ENCODE data around the gene PANX2. TPM values are rescaled to one million over a fixed set of nuclear protein-coding genes. Genes with fewer than 3 reads are reported as not detected.

Gene PANX2
- total RNA-seq, 8 experiments from 2014 or later = 0.97 to 4.7 (median 1.9) TPM

DNA sequence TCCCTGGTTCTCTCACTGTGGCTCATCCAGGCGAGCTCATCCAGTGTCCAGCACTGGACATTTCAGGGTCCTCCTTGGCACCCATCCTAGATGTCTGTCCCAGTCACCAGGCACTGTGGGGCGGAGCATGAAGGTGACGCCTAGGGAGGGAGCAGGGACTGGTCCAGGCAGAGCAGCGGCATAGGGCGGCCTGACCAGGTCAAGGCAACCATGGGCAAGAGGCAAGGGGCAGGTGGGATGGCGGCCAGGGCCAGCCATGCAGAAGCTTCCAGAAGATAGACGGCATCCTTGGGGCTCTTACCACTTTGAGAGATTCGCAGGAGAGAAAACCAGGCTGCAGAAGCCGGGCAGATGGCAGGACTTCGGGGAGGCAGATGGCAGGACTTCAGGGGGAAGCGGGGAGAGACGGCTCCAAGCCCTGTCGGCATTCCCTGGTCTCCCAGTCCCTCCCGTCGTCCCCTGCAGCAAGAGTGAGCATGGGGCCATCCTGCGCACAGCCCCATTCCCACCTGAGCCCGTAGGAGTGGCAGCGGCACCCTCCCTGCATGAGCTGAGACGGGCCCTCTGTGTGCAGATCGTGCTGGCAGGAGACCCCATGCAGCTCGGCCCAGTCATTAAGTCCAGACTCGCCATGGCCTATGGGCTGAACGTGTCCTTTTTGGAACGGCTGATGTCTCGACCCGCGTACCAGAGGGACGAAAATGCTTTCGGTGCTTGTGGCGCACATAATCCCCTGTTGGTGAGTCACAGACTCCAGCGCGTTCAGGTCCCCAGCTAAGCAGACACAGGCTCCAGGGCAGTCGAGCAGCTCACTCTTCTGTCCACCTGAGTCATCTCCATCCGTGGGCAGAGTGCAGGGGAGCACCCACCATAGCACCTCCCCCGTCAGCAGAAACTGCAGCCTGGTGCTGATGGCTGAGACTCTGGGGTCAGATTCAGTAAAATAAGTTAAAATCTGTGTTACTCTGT, 20.1 kb upstream of the PANX2 start:
- H3K4me3 ChIP-seq = no peak overlapping the region
- peaks cover 25 to 26% of the 10 kb centered on the region in 2 donors for H3K4me1 ChIP-seq (replicated peaks in 1 of 2)
- no peak overlapping the region for H3K27ac ChIP-seq
- peak in 3 of 8 experiments; percentile 34 to 43 (median 39) for ATAC-seq (replicated peaks in 6 of 8)
- WGBS, 10 experiments = 53 to 100% (median 78%) methylated on average over 1 to 12 of the region's 35 CpGs; no CpG with 5 or more reads in 3 of the 10 experiments
- in situ Hi-C loops (cut with MboI; ENCODE audit: low pct_unique_long_range_greater_than_20kb in 2 of 9, low sequenced_read_pairs in 9 of 9, unreplicated experiment in 9 of 9) = no loop called here

DNA sequence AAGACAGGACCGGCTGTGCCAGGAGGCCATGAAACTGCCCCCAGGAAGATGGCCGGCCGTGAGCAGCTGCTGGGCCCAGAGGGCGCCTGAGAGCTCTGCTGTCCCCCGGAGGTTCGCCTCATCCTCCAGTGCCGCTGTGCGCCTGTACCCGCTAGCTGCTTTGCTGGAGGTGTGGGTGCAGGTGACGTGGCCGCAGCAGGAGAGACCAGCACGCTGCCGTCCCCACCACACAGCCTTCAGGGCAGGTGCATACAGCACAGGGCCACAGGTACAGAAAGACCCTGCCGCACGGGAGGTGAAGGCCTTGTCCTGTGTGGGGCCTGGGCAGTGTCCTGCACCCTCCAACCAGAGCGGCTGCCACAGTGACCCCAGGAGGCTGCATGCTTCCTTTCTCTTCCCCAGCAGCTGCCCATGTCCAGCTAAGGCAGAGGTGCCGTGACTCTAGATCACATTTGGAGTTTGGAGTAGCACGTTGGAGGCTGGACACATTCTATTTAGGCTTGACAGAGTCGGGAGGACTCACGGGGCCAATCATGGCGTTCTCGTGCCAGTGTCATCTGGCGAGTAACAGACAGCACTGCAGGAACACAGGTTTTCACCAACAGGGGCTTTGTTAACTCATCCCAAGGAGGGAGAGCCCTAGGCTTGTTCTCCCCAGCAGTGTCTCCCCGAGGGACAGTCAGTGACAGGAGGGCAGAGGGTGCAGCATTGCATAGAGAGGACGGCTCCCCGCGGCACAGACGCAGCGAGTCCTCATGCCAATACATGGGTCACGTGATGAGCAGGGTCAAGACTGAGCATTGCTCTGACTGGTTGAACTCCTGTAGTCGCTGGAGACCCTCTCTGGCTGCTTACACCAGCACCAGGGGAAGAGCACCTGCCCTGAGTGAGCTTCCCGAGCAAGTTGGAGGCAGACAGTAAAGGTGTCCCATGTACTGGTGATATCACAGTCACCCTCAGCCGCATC, 18.7 kb upstream of the PANX2 start:
- no peak overlapping the region for H3K27ac ChIP-seq
- H3K4me3 ChIP-seq = no peak overlapping the region
- 49 to 100% (median 86%) methylated on average over 1 to 12 of the region's 33 CpGs; no CpG with 5 or more reads in 3 of the 10 experiments for whole genome bisulfite sequencing, 10 experiments
- H3K4me1 ChIP-seq (replicated peaks in 1 of 2) = peaks cover 11 to 12% of the 10 kb centered on the region in 2 donors
- in situ Hi-C loops (cut with MboI; ENCODE audit: low pct_unique_long_range_greater_than_20kb in 2 of 9, low sequenced_read_pairs in 9 of 9, unreplicated experiment in 9 of 9) = no loop called here
- no peak for ATAC-seq (replicated peaks in 6 of 8)

DNA sequence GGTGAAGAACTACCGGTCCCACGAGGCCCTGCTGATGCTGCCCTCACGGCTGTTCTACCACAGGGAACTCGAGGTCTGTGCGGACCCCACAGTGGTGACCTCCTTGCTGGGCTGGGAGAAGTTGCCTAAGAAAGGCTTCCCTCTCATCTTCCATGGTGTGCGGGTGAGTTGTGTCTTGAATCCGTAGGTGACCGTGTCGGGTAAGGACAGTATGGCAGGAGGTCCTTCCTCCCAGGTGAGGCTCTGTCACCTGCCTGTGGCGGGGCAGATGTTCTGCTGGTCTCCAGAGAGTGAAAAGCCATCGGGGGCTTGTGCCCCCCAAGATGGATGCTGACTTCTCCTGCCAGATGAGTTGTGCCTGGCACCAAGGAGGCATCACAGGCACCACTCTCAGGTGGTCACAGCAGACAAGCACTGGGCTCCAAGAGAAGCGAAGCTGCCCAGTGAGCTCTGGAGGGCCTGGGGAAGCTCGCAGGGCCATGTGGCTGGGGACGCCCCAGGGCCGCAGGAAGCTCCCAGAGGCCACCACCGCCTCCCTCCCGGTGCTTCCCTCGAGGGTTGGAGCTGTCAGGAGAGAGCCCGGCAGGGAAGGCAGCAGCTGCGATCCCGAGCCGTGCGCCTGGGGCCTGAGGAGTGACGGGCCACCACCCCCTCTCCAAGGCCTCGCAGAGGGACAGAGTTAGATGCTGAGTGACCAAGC, 17.3 kb upstream of the PANX2 start:
- no peak for ATAC-seq (replicated peaks in 6 of 8)
- peaks cover 9 to 11% of the 10 kb centered on the region in 2 donors for H3K4me1 ChIP-seq (replicated peaks in 1 of 2)
- no peak overlapping the region for H3K27ac ChIP-seq
- WGBS, 10 experiments = 80 to 100% (median 87%) methylated on average over 1 to 13 of the region's 25 CpGs; no CpG with 5 or more reads in 5 of the 10 experiments
- in situ Hi-C loops (cut with MboI; ENCODE audit: low pct_unique_long_range_greater_than_20kb in 2 of 9, low sequenced_read_pairs in 9 of 9, unreplicated experiment in 9 of 9) = no loop called here
- no peak overlapping the region for H3K4me3 ChIP-seq

DNA sequence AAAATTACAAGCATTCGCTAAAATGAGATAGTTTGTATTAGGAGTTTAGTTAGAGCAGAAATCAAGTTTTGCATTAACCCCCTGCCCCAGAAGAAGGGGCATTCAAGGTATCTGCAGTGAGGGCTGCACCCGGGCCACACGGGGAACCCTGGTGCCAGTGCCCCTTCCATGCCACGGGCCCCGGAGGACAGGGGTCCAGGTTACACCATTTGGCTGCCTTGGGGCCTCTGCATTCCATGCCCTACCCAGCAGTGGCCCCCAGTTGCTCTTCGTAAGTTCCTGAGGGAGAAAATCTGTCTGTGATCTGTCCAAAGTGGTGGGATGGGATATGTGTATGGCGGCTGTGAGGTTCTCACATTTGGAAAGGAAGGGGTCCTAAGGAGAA, 16.8 kb upstream of the PANX2 start:
- Histone ChIP-seq H3K4me1 (replicated peaks in 1 of 2) (peaks cover 6 to 10% of the 10 kb centered on the region in 2 donors), H3K27ac (no peak overlapping the region), H3K4me3 (no peak overlapping the region)
- WGBS, 10 experiments = 63 to 94% (median 78%) methylated on average over 1 to 5 of the region's 7 CpGs; no CpG with 5 or more reads in 4 of the 10 experiments
- no peak for ATAC-seq (replicated peaks in 6 of 8)
- in situ Hi-C loops (cut with MboI; ENCODE audit: low pct_unique_long_range_greater_than_20kb in 2 of 9, low sequenced_read_pairs in 9 of 9, unreplicated experiment in 9 of 9) = no loop called here

DNA sequence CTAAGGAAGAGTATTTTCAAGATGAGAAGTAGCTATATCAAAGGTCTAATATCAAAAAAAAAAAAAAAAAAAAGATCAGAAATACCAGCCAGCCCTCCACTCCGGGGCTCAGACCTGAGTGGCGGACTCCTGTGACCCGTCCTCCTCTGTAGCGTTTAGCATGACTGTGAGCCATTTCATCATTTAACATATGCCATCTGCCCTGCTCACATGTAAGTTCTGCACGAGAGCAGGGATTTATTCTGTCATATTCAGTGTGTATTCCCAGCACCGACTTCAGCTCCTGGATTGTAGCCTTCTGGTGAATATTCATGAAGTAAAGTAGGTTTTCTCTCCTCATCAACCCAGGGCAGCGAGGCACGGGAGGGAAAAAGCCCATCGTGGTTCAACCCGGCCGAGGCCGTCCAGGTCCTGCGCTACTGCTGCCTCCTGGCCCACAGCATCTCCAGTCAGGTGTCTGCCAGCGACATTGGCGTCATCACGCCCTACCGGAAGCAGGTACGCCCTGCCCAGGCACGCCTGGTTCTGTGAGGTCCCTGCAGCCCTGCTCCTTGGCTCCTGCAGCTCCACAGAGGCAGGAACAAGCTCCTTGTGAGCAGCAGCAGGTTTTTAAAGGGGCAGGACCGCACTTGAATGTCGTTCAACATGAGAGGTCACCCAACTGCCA, 12.7 kb upstream of the PANX2 start:
- H3K4me1 ChIP-seq (replicated peaks in 1 of 2) = peaks cover 6 to 10% of the 10 kb centered on the region in 2 donors
- no peak overlapping the region for H3K27ac ChIP-seq
- ATAC-seq (replicated peaks in 6 of 8) = peak in 6 of 8 experiments; percentile 63 to 95 (median 84)
- 31 to 80% (median 52%) methylated on average over 1 to 18 of the region's 21 CpGs for WGBS, 10 experiments
- in situ Hi-C loops (cut with MboI; ENCODE audit: low pct_unique_long_range_greater_than_20kb in 2 of 9, low sequenced_read_pairs in 9 of 9, unreplicated experiment in 9 of 9) = no loop called here
- no peak overlapping the region for H3K4me3 ChIP-seq

DNA sequence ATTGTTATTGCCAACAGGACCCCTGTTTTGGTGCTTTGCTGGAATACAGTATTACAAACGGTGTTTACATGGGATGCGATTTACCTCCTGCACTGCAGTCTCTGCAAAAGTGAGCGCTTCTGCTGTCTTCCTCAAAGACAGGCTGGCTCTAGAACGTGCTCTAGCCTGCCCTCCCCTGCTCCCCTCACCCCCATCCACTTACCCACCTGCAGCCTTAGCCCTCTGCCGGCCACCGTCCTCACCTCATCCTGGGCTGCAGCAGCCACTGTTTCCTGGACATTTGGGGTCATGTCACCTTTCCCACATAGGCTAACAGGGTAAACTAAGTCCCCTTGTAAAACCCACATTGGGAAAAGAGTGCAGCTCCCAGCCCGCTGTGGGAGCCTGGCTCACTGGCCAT, 9.6 kb upstream of the PANX2 start:
- Histone ChIP-seq H3K4me3 (no peak overlapping the region), H3K27ac (no peak overlapping the region), H3K4me1 (replicated peaks in 1 of 2) (peaks cover 6 to 10% of the 10 kb centered on the region in 2 donors)
- no peak for ATAC-seq (replicated peaks in 6 of 8)
- 78% methylated on average over 5 of the region's 7 CpGs; no CpG with 5 or more reads in 9 of the 10 experiments for WGBS, 10 experiments
- in situ Hi-C loops (cut with MboI; ENCODE audit: low pct_unique_long_range_greater_than_20kb in 2 of 9, low sequenced_read_pairs in 9 of 9, unreplicated experiment in 9 of 9) = no loop called here

DNA sequence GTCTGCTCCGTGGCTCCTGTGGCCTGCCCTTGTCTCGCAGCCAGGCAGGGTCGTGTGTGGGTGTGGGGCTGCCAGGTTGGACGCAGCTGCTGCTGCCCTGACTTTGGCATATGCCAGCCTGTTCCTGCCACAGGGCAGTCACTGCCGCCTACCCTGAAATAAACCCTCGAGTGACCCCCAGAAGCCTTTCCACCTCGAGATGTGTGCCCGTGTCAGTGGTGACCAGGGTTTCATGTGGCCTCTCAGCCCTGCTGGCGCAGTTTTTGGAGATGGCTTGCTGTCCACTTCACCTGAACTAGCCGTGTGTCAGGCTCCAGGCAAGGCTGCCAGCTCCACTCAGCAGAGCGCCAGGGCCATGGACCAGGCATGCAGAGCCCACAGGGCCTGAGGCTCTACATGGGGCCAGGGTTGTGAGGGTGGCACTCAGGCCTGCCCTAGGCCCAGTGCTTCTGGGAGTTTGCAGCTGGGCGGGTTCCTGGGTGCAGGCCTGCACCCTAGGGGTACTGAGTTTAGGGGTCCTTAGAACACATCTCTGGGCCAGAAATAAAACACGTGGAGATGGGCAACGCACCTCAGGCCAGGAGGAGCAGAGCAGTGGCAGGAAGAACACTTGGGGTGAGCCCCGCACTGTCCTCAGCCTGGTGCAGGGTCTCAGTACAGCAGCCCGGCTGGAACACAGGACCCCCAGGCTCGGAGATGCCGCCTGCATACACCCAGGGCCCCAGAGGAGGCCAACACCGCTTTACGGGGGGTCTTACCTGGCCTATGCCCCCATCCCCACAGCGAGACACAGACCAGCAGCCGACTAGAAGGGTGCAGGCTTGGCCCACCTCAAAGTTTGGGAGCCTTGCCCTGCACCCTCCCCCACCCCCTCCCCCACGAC, 8.8 kb upstream of the PANX2 start:
- no peak for ATAC-seq (replicated peaks in 6 of 8)
- Histone ChIP-seq H3K4me1 (replicated peaks in 1 of 2) (peaks cover 6 to 10% of the 10 kb centered on the region in 2 donors), H3K4me3 (no peak overlapping the region), H3K27ac (no peak overlapping the region)
- in situ Hi-C loops (cut with MboI; ENCODE audit: low pct_unique_long_range_greater_than_20kb in 2 of 9, low sequenced_read_pairs in 9 of 9, unreplicated experiment in 9 of 9) = no loop called here
- 20 to 100% (median 93%) methylated on average over 1 to 5 of the region's 23 CpGs; no CpG with 5 or more reads in 4 of the 10 experiments for WGBS, 10 experiments

DNA sequence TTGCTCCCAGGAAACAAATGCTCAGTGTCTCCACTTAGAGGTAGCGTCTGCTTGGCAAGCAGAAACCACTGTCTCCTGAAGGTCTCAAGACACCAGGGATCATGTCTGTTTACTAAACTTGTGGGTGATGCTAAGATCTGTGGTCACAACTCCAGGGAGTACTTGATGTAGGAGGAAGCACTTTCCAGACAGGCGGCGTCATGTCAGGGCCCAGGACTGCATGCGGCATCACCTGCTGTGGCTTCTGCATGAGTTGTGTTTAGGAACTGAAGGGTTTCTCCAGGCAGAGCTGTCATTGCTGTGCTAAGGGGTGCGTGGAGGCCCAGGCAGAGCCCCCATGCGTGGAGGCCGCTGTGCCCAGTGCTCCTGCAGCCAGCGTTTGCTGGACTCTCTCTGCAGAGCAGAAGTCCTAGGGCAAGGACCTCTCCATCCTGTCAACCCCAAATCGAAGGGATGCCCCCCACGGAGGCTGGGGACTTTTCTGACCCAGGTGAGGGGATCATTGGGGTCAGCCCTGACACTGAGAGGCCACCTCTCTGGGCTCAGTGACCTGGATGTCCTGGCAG, 8.1 kb upstream of the PANX2 start:
- no peak for ATAC-seq (replicated peaks in 6 of 8)
- 50 to 71% (median 51%) methylated on average over 2 to 7 of the region's 10 CpGs; no CpG with 5 or more reads in 7 of the 10 experiments for WGBS, 10 experiments
- Histone ChIP-seq H3K4me3 (no peak overlapping the region), H3K27ac (no peak overlapping the region), H3K4me1 (replicated peaks in 1 of 2) (peaks cover 6% of the 10 kb centered on the region in 2 donors)
- in situ Hi-C loops (cut with MboI; ENCODE audit: low pct_unique_long_range_greater_than_20kb in 2 of 9, low sequenced_read_pairs in 9 of 9, unreplicated experiment in 9 of 9) = no loop called here

DNA sequence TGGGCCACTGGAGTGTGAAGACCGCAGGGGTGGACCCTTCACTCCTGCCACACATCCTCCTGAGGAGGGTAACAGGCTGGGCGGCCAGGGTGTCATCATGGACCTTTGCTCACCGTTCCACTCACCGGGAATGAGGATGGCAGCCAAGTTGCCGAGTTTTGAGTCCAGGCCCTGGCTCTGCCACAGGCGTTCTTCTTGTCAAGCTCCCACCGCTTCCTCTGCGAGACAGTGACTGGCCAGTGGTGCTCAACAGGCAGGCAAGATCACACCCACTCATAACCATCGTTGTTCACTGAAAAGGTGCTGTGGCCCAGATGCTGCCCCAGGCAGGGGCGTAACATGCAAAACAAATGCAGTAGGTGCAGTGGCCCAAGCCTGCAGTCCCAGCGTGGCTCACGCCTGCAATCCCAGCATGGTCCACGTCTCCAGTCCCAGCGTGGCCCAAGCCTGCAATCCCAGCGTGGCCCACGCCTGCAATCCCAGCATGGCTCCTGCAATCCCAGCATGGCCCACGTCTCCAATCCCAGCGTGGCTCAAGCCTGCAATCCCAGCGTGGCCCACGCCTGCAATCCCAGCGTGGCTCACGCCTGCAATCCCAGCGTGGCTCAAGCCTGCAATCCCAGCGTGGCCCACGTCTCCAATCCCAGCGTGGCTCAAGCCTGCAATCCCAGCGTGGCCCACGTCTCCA, 5.0 kb upstream of the PANX2 start:
- no peak for ATAC-seq (replicated peaks in 6 of 8)
- H3K4me1 ChIP-seq (replicated peaks in 1 of 2) = no peaks in the 10 kb centered on the region
- 67 to 100% (median 90%) methylated on average over 1 to 3 of the region's 28 CpGs; no CpG with 5 or more reads in 5 of the 10 experiments for WGBS, 10 experiments
- H3K27ac ChIP-seq = no peak overlapping the region
- in situ Hi-C loops (cut with MboI; ENCODE audit: low pct_unique_long_range_greater_than_20kb in 2 of 9, low sequenced_read_pairs in 9 of 9, unreplicated experiment in 9 of 9) = no loop called here
- H3K4me3 ChIP-seq = no peak overlapping the region

DNA sequence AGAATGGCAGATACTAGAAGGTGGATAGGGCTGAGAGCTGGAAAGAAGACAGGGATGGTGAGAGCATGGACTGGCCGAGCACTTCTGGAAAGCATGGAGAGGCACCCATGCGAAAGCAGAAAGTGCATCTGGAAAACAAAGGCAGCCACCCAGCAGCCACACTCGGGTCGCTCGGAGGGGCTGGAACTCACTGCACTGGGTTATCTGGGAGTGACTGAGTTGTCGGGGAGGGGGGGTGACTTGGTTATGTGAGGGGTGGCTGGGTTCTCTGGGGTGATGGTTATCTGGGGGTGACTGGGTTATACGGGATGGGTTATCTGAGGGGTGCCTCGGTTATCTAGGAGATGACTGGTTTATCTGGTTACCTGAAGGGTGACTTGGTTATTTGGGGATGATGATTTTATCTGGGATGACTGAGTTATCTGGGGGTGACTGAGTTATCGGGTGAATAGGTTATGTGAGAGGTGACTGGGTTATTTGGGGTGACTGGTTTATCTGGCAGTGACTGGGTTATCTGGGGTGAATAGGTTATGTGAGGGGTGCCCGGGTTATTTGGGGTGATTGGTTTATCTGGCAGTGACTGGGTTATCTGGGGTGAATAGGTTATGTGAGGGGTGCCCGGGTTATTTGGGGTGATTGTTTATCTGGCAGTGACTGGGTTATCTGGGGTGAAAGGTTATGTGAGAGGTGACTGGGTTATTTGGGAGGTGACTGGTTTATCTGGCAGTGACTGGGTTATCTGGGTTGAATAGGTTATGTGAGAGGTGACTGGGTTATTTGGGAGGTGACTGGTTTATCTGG, 2.6 kb upstream of the PANX2 start:
- in situ Hi-C loops (cut with MboI; ENCODE audit: low pct_unique_long_range_greater_than_20kb in 2 of 9, low sequenced_read_pairs in 9 of 9, unreplicated experiment in 9 of 9) = no loop called here
- 10 to 40% (median 27%) methylated on average over 1 to 2 of the region's 11 CpGs; no CpG with 5 or more reads in 6 of the 10 experiments for WGBS, 10 experiments
- Histone ChIP-seq H3K4me1 (replicated peaks in 1 of 2) (peaks cover 4 to 6% of the 10 kb centered on the region in 2 donors), H3K27ac (no peak overlapping the region), H3K4me3 (no peak overlapping the region)
- no peak for ATAC-seq (replicated peaks in 6 of 8)

Measured in motor neuron (in vitro differentiated cells).